Superior temporal gyrus (tissue), 1 donor: Measurements from ENCODE around the gene CYTH4.
"Not testable (repeated sequence)": the region's sequence is repeated elsewhere in the genome, so short reads cannot be mapped to it uniquely, and the experiment has no call there.

Source experiments
- DNase-seq: peaks from one replicate; pipeline ENCODE4 v3.0.0-alpha.2; 2016; ENCODE audit errors: extremely low spot score

Gene CYTH4

DNA sequence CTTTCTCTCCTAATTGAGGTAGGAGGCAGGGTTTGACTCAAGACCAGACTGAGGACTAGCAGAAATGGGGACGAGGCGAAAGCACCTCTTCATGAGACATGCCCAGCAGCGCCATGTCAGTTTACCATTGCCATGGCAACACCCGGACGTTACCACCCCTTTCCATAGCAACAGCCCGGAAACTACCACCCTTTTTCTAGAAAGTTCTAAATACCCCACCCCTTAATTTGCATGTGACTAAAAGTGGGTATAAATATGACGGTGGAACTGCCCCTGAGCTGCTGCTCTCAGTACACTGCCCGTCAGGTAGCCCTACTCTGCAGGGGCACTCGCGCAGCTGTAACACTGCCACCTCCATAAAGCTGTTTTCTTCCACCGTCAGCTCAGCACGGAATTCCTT is 32.3 kb upstream of the CYTH4 start:
- no peak for DNase-seq

DNA sequence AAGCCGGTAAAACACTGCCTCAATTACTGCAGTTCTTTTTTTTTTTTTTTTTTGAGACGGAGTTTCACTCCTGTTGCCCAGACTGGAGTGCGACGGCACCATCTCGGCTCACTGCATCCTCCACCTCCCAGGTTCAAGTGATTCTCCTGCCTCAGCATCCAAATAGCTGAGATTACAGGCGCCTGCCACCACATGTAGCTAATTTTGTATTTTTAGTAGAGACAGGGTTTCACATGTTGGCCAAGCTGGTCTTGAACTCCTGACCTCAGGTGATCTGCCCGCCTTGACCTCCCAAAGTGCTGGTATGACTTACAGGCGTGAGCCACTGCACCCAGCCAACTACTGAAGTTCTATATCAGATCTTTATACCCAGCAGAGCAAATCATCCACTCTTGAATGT is 30.5 kb upstream of the CYTH4 start:
- DNase-seq = not testable (repeated sequence)

DNA sequence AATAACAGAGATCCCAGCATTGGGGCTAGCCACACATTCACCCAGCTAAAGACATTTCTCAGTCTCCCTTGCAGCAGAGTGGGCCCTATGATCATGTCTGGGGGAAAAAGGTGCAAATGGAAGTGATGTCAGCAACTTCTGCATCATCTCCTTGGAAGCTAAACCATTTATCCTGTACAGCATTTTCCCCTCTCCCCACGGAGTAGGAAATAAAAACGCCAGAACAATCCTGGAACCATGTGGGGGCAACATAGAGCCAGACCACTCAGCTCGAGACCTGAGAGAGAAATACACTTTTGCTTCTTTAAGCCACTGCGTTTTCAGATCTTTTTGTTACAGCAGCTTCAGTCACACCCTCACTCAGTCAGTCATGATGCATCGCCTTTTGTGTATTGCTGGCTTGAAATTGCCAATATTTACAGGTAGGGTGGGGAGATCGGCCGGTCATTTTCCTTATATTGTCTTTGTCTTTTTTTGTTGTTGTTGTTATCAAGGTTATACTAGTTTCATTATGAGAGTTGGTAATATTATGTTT is 29.1 kb upstream of the CYTH4 start:
- DNase-seq = no peak

DNA sequence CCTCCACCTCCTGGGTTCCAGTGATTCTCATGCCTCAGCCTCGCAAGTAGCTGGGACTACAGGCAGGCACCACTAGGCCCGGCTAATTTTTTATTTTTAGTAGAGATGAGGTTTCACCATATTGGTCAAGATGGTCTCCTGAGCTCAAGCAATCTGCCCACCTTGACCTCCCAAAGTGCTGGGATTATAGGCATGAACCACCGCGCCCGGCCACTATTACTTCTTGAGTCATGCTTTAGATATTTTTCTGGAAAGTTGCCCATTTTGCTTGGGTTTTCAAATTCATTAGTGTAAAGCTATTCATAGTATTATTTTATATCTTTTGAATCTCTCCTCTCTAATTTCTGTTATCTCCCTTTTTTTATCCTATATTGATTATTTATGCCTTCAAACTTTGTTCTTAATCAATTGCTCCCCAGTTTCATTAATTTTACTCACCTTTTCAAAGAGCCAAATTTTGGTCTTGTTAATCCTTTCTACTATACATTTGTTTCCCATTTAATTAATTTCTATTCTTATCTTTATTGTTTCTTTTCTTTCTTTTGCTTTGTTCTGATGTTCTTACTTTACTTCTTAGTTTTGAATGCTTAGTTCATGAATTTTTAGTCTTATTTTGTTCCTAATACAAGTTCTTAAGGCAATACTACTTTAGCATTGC is 28.0 kb upstream of the CYTH4 start:
- no peak for DNase-seq

DNA sequence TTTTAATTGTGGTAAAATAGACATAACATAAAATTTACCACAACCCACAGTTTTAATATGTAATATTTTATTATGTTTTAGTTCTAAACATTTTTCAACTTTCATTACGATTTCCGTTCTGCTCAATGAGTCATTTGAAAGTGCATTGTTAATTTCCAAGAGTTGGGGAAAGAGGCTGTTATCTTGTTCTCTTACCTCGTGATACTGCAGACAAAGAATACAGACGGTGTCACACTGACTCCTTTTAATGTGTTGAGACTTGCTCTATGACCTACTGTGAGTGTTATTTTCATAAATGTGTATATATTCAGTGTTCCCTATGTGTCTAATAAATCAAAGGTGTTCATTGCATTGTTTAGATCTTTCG is 27.5 kb upstream of the CYTH4 start:
- no peak for DNase-seq

DNA sequence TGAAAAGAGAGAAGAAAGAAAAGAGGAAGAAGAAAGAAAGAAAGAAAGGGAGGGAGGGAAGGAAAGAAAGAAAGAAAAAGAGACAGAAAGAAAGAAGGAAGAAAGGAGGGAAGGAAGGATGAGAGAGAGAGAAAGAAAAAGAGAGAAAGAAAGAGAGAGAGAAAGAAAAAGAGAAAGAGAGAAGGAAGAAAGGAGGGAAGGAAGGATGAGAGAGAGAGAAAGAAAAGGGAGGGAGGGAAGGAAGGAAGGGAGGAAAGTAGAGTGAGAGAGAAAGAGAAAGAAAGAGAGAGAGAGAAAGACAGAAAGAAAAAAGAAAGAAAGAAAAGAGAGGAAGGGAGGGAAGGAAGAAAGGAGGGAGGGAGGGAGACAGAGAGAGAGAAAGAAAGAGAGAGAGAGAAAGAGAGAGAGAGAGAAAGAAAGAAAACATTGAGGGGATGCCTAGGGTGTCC is 26.7 kb upstream of the CYTH4 start:
- DNase-seq = no peak

DNA sequence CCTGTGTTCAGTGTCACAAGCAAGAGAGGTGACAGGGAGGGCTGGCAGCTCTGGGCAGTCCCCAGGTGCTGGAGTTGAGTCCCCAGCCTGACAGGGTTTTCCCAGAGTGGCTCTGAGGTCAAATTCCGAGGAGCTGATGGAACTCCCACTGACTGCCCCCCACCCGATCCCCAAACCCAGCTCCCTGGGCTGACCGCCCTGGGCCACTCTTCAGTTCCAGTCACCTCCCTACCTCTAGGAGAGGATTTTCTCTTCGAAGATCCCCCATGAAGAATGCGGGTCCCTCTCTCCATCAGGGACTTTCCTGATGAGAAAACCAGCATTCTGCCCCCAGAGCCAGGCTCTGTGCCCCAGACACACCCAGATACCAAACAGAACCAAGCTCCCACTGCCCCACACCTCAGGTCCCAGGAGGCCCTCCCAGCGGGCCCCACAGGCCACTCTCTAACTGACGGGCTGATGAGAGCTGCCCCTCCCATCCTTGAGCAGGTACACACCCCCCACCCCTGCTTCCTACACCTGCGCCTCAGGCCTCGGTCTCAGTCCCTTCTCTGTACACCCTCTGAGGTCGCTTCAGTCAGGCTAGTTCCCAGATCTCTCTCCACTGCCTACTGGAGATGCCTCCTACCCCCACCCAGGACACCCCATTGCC is 26.1 kb upstream of the CYTH4 start:
- no peak for DNase-seq

DNA sequence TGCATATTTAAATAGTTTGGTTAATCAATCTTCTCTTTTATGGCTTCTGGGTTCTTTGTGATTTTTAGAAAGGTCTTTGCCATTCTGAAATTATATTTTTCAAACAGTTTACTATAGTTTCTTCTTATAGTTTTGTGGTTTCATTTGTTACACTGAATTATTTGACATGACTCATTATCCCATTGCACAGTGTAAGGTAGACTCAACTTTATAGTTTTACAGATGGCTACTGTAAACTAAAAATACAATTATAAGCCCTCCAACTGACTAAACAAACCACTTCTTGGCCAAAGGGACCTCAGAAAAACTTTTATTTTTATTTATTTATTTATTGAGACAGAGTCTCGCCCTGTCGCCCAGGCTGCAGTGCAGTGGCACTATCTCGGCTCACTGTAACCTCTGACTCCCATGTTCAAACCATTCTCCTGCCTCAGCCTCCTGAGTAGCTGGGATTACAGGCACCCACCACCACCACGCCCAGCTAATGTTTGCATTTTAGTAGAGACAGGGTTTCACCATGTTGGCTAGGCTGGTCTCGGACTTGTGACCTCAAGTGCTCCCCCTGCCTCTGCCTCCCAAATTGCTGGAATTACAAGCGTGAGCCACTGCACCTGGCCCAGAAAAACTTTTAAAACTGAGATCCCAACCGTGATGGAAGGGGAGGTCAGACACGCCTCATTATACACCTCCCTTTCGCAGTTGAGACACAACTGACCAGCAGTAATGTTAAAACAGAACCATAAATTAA is 24.1 kb upstream of the CYTH4 start:
- no peak for DNase-seq

DNA sequence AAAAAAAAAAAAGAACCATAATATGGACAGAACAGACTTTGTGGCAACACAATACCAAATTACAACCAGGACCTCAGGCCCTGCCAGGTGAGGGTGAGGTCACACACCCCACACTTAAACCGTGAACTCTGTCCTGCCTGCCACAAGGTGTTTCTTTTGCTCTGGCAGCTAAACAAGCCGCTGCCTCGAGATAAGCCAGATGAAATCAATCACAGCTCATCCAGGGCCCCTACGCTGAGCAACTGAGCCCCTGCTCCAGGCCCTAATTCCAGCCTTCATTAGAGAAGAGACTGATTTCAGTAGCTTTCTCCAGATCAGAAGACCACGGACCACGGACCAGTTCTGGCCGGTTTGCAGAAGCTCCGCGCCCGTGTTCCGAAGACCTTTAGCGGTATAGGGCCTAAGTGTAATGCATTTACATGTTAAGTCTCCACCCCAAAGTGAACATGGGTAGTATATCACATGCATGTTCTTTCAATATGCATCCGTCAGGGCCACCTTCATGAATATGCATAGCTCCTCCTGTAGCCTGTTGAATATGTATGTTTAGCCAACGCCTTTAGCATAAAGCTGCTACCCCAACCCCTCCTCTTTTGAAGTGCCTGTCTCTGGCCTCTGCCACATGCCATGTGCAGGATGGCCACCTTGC is 23.4 kb upstream of the CYTH4 start:
- no peak for DNase-seq

DNA sequence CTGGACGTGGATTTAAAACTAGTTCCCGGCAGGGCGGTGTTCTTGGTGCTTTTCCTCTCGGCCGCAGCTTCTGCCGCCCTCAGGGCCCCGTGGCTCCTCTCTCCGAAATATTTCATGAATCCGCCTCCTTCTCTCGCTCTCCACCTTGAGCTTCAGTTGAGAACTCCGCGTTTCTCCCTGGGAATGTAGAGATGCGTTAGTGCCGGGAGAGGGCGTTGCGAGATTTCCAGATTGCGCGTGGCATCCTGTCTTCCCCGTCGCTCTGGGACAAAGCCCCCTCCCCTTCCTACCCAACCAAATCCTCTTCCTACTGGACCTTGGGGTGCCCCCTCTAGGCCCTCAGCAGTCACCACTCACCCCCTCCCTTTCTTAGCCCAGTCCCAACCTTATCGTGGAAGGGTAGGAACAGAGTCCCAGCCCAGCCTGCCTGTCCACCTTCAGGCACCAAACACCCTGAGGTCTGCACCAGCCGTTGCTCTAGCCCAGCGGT is 22.7 kb upstream of the CYTH4 start:
- peak; percentile 42 for DNase-seq

DNA sequence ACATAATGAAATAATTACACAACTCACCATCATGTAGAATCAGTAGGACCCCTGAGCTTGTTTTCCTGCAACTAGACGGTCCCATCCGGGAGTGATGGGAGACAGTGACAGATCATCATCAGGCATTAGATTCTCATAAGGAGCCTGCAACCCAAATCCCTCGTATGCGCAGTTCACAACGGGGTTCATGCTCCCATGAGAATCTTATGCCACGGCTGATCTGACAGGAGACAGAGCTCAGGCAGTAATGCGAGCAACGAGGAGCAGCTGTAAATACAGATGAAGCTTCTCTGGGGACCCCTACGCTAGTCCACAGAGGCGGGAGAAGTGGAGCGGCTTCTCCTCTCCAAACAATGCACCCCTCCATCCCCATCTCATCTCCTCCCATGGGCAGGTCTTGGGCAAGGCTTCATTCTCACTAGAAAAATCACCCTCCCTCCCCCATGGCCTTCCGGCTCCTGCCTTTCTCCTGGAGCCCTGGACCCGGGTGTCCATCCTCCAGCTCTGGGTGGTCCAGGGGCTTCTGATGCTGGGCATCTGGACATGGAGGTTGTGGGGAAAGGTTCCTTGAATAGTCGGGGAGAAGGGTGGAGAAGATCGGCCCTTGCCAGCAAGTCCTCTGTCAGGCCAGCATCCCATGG is 22.0 kb upstream of the CYTH4 start:
- no peak for DNase-seq

DNA sequence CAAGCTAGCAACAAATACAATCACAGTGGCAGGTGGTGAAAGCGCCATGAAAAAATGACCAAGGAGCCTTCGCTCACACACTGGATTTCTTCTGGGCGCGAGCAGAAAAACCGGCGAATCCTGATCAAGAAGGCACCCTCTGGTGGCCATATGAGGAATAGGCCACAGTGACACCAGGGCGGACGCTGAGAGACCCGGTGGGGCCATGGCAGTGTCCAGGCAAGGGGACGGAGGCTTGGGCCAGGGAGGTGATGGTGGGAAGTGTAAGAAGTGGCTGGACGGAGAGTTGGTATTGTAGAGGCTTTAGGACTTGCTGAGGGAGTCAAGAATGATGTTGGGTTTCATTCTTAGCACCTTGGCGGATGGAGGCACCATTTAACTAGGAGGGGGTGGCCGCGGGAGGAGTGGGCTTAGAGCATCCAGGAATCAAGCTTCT is 21.4 kb upstream of the CYTH4 start:
- DNase-seq = peak; percentile 51

DNA sequence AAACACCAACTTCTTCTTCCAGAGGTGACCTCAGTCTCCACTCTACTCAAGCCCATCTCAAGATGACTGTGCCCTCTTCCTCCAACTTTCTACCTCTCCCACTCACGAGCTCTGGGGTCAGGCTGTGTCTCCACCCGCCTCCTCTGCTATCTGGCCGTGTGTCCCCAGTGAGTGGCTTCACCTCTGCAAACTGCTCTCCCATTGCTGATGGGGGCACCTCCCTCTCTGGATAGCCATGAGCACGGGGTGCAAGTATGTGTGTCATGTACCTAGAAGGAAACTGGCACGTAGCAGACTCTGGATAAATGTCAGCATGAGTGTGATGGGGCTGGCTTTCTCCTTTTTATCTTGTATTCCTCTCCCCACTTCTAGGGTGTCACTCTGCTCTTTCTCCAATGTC is 20.0 kb upstream of the CYTH4 start:
- DNase-seq = no peak

DNA sequence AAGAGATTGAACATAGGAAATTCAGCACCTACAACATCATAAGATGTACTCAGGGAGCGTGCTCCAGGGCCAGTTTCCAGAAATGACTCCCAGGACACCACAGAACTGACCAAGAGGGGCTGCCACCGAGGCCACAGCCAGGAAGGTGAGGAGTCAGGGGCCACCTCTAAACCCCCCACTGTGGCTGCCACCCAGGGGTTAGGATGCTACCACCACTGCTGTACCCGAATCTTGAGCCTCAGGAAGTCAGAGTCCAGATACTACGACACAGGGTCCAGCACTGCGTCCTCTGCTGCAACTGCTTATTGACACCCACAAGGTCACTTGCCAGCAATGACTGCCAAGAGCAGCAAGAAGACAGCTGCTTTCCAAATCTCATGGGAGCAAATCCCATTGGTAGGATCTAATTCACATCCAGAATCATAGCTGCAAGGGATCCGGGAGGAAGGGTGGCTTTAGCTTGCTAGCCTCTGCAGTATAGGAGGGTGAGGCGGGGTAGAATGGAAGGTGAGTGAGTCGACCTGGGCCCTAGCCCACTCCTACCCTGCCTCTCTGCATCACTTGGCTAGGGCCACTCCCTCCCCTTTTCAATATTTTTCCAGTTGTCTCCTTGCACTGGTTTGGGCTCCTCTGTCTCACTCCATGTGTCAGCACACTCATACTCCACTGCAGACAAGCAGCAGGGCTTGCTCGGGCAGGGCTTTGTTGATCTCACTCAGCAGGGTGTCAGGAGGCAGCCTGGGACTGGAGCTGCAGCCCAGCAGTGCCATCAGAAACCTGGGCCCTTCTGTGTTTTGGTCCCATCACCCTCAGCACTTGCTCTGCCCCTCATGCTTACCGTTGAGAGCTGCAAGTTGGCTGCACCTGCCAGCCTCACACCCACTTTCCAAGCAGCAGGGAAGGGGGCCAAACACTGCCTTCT is 18.1 kb upstream of the CYTH4 start:
- DNase-seq = no peak

DNA sequence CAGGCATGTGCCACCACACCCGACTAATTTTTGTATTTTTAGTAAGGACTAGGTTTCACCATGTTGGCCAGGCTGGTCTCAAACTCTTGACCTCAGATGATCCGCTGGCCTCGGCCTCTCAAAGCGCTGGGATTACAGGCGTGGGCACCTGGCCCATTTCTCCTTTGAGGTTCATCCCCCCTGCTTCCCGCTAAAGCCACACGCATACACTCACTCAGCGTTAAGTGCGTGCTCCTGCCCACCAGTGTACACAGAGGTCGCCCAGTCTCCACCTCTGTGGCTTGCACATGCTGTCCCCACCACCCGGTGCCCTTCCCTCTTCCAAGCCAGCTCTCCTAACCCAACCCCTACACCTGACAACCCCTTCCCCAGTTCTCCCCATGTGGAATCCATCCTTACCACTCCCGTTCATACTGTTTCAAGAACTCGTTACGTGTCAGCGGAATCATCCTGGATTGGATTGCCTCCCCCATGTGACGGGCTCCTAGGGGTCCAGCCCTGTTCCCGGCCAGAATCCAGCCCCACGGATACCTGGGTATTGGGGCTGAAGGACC is 15.7 kb upstream of the CYTH4 start:
- no peak for DNase-seq

DNA sequence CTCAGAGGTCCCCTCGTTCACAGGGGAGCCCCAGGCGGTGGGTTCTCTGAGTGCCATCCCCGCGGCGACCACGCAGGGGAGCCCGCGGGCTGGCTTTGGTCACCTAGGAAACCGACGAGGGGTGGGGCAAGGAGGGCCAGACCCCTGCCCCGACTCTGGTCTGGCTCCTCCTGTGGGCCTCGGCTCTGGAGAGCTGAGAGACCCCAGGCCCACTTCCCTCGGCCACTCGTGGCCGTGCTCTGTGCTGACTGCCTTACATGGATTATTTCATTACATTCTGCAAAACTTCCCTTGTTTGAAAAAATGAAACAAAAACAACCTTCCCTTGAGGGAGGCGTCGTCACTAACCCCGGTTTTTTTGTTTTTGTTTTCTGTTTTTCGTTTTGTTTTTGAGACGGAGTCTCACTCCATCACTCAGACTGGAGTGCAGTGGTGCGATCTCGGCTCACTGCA is 15.1 kb upstream of the CYTH4 start:
- no peak for DNase-seq

DNA sequence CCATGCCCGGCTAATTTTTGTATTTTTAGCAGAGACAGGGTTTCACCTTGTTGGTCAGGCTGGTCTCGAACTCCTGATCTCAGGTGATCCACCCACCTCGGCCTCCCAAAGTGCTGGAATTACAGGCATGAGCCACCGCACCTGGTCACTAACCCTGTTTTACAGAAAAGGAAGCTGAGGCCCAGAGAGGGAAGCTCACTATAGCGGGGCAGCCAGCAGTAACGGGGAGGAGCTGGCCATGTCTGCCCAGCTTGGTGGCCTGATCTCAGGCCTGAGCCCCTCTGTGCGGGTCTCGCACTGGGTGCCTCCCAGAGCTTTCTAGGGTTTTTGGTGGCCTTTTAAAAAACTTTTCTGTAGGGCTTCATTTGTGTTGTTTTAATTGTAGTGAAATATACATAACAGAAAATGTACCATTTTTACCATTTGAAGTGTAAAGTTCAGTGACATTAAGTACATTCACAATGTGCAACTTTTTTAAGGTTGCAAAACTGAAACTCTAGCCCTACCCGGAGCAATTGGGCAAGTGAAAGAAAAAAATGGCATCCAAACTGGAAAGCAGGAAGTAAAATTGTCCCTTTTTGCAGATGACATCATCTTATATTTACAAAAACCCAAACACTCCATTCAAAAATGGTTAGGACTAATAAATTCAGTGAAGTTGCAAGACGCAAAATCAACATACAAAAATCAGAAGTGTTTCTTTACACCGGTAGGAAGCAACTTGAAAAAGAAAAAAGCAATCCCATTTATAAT is 14.5 kb upstream of the CYTH4 start:
- no peak for DNase-seq

DNA sequence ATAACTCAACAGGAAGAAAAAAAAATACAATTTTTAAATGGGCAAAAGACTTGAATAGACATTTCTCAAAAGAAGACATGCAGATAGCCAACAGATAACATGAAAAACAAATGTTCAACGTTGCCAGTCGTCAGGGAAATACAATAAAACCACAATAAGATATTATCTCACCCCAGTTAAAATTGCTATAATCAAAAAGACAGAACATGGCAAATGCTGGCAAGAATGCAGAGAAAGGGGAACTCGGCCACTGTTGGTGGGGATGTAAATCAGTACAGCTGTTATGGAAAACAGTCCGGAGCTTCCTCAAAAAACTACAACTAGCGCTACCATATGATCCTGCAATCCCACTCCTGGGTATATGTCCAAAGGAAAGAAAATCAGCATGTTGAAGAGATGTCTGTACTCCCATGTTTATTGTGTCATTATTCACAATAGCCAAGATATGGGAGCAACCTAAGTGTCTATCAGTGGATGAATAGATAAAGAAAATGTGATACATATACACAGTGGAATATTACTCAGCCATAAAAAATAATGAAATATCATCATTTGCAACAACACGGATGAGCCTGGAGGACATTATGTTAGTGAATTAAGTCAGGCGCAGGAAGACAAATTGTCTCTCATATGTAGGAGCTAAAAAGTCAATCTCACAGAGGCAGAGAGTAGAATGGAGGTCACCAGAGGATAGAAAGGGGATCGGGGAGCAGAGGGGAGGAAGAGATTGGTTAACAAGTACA is 12.2 kb upstream of the CYTH4 start:
- DNase-seq = no peak
